PFSK-1 (cell line): Measurements from ENCODE around the gene GABPB2.

Experiments used
- FOXP2 ChIP-seq: optimal IDR thresholded peaks from 2 replicates; pipeline ENCODE3; 2011; ENCODE audit warnings: borderline replicate concordance, control low read depth, inconsistent platforms; ENCODE audit not compliant: insufficient read depth; ENCODE audit errors: extremely low read length, extremely low read depth
- POLR2AphosphoS5 ChIP-seq: IDR thresholded peaks from 2 replicates; pipeline ENCODE4 v1.6.1; 2012; ENCODE audit warnings: low read depth, mild to moderate bottlenecking, control low read depth, low read length, moderate library complexity
- REST ChIP-seq, 2 experiments: IDR thresholded peaks; 2 replicates each; pipeline versions ENCODE4 v1.6.1 to v1.8.0; 2011 to 2012; ENCODE audit warnings: low read depth in 2 of 2, low read length in 2 of 2, control low read depth in 1 of 2, inconsistent platforms in 1 of 2, mild to moderate bottlenecking in 1 of 2, moderate library complexity in 1 of 2; ENCODE audit not compliant: insufficient read depth in 1 of 2
- SIN3A ChIP-seq: IDR thresholded peaks from 2 replicates; pipeline ENCODE4 v1.6.1; 2012; ENCODE audit warnings: mild to moderate bottlenecking, low read length, moderate library complexity, borderline replicate concordance; ENCODE audit not compliant: insufficient read depth
- TAF1 ChIP-seq: IDR thresholded peaks from 2 replicates; pipeline ENCODE4 v1.6.1; 2012; ENCODE audit warnings: low read length, control low read depth, borderline replicate concordance; ENCODE audit not compliant: insufficient read depth

DNA sequence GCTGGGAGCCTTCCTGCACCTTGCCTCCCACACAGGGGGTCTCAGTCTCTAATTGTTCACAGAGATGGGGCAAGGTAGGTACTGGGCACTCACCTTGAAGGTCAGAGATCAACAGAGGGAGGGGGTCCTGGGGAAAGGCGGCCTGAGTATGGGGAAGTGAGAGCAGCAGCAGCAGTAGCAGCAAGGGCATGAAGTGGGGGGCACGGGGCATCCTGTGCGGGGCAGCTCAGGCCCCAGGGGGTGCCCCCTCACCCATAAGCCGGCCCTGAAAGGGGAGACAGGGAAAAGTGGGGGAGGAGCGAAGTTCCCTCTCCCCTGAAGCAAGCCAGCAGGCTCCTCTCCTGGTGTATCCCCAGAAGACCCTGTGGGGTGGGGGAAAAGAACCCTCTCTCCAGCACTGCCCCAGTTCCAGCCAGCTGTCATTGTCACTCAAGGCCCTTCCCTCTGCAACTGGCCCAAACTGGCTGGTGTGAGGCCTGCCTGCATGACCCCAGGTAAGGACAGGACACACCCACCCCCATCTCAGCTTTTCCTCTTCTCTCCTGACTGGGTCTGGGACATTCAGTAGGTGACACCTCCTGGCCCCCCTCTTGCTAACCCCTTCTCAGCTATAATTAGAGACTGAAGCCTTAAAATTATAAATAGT lies 72.0 kb downstream of the GABPB2 start:
- TF ChIP-seq POLR2AphosphoS5 (no peak), SIN3A (no peak), REST (IDR thresholded peaks at IDR 0.05; ENCODE audit: insufficient read depth in 1 of 2, low read depth in 2 of 2, low read length in 2 of 2) (no peak), FOXP2 (no peak), TAF1 (no peak)
